ENCODE results near the gene GPATCH3.
A peak's percentile ranks its signal among the peaks of the same experiment; 100 is the strongest.
"Not testable (repeated sequence)": the region's sequence is repeated elsewhere in the genome, so short reads cannot be mapped to it uniquely, and the experiment has no call there.

The GPATCH3 gene

GRCh38 chr1:26851106-26851684 lies 49.1 kb downstream of the GPATCH3 start:
- TF ChIP-seq FOXP2 (optimal IDR thresholded peaks at IDR 0.05; ENCODE audit: control extremely low read depth, extremely low read length, insufficient read depth), result no peak
- no peak for TF ChIP-seq EZH2 (IDR thresholded peaks at IDR 0.05)
- TF ChIP-seq POLR2AphosphoS5 (IDR thresholded peaks at IDR 0.05; ENCODE audit: borderline replicate concordance, low read depth, low read length), result no peak
- Histone ChIP-seq H3K36me3 (ENCODE audit: insufficient read depth, low read length) (peaks cover 41% of the 10 kb centered on the region), H3K9ac (ENCODE audit: insufficient read length) (no peak overlapping the region), H3K27ac (no peak overlapping the region), H3K4me3 (no peak overlapping the region), H3K9me3 (ENCODE audit: low read depth, low read length) (no peaks in the 10 kb centered on the region)
- no peak for DNase-seq (ENCODE audit: low read depth, low spot score)

DNA sequence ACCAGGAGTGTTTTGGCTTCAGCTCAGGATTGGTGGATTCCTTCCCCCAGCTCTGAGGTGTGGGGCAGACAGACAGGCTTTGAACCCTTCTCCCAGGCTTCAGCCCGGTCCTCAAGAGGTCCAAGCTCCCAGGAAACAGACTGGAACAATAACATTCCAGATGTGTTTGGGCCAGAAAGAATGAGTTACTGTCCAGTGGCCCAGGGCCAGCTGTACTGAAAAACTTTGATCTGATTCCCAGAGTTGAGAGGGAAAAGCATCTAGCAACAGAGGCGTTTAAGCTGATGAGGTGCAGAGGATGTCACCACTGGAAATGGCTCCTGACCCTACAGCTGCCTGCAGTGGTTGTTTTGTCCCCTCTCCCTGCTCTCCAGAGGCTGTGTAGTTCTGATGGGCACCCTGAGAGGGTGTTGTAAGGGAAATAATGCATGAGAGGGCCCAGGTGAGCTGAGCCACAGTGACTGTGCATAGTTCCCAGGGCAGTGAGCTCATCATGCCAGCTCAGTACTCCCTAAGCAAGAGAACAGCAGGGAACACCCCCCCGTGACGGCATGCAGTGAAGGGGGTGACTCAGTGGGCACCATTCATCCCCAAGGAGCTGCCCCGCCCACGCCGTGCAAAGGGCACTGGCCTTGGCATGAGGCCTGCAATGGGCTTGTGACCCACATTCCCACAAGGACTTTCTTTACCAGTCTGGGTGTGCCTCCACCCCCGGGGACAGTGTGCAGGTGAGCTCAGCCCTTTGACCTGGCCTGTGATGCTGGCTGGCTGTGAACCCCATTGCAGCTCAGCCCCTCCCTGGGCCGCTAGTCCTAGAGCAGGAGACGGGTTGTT lies 51.1 kb downstream of the GPATCH3 start:
- DNase-seq (ENCODE audit: low read depth, low spot score), result no peak
- Histone ChIP-seq H3K36me3 (ENCODE audit: insufficient read depth, low read length) (peaks cover 41% of the 10 kb centered on the region), H3K9ac (ENCODE audit: insufficient read length) (no peak overlapping the region), H3K27ac (no peak overlapping the region), H3K4me3 (no peak overlapping the region), H3K9me3 (ENCODE audit: low read depth, low read length) (no peaks in the 10 kb centered on the region)
- TF ChIP-seq FOXP2 (optimal IDR thresholded peaks at IDR 0.05; ENCODE audit: control extremely low read depth, extremely low read length, insufficient read depth) (no peak), EZH2 (IDR thresholded peaks at IDR 0.05) (no peak), POLR2AphosphoS5 (IDR thresholded peaks at IDR 0.05; ENCODE audit: borderline replicate concordance, low read depth, low read length) (no peak)

DNA sequence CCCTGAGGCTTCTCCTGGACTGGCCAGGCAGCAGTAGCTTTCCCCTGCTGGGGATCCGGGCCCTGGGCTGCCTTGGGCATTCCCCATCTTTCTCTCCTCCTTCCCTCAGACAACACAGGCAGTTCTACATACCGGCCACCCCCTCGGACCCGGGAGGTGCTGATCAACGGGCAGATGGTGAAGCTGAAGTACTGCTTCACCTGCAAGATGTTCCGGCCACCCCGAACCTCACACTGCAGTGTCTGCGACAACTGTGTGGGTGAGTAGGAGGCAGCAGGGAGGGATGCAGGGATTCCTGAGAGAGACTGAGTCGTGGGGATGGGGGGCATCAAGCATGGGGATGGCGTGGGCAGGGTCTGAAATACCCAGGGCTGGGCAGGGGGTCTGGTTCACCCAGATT lies 51.8 kb downstream of the GPATCH3 start:
- TF ChIP-seq POLR2AphosphoS5 (IDR thresholded peaks at IDR 0.05; ENCODE audit: borderline replicate concordance, low read depth, low read length) (no peak), EZH2 (IDR thresholded peaks at IDR 0.05) (no peak), FOXP2 (optimal IDR thresholded peaks at IDR 0.05; ENCODE audit: control extremely low read depth, extremely low read length, insufficient read depth) (no peak)
- Histone ChIP-seq H3K4me3 (no peak overlapping the region), H3K9me3 (ENCODE audit: low read depth, low read length) (no peaks in the 10 kb centered on the region), H3K36me3 (ENCODE audit: insufficient read depth, low read length) (peaks cover 40% of the 10 kb centered on the region), H3K9ac (ENCODE audit: insufficient read length) (no peak overlapping the region), H3K27ac (no peak overlapping the region)
- DNase-seq (ENCODE audit: low read depth, low spot score), result no peak

- peaks cover 36% of the 10 kb centered on the region for H3K36me3 ChIP-seq (ENCODE audit: insufficient read depth, low read length)
- not testable (repeated sequence) for H3K27ac ChIP-seq, H3K4me3 ChIP-seq
These were observed 52.4 kb downstream of the GPATCH3 start for GRCh38 chr1:26847826-26848225.

GRCh38 chr1:26844424-26845196 lies 55.7 kb downstream of the GPATCH3 start:
- no peaks in the 10 kb centered on the region for H3K9me3 ChIP-seq (ENCODE audit: low read depth, low read length)
- TF ChIP-seq POLR2AphosphoS5 (IDR thresholded peaks at IDR 0.05; ENCODE audit: borderline replicate concordance, low read depth, low read length) (no peak), EZH2 (IDR thresholded peaks at IDR 0.05) (no peak), FOXP2 (optimal IDR thresholded peaks at IDR 0.05; ENCODE audit: control extremely low read depth, extremely low read length, insufficient read depth) (no peak)
- no peak overlapping the region for H3K9ac ChIP-seq (ENCODE audit: insufficient read length)
- H3K27ac ChIP-seq, result peak overlapping the region; percentile 37; the same call in 1 of the 2 replicates
- no peak for DNase-seq (ENCODE audit: low read depth, low spot score)
- H3K36me3 ChIP-seq (ENCODE audit: insufficient read depth, low read length), result peaks cover 13% of the 10 kb centered on the region
- H3K4me3 ChIP-seq, result no peak overlapping the region

More at GRCh38 chr1:26847826-26848225, 52.4 kb downstream of the GPATCH3 start:
- not testable (repeated sequence) for DNase-seq (ENCODE audit: low read depth, low spot score); H3K9me3 ChIP-seq (ENCODE audit: low read depth, low read length); H3K9ac ChIP-seq (ENCODE audit: insufficient read length)

All from SK-N-MC (cell line).